ENCODE measurements around the gene B3GNT8. TPM values are rescaled to one million over a fixed set of nuclear protein-coding genes. Genes with fewer than 3 reads are reported as not detected.

Gene B3GNT8
- total and polyA plus RNA-seq, 2 experiments from 2014 or later = 2.3 to 5.0 TPM

GRCh38 chr19:41402010-41402409, 25.2 kb downstream of the B3GNT8 start:
- no peaks in the 10 kb centered on the region for H3F3A ChIP-seq (ENCODE audit: insufficient read depth)
- H4K20me1 ChIP-seq (ENCODE audit: insufficient read depth) = no peaks in the 10 kb centered on the region
- H2AFZ ChIP-seq = no peak overlapping the region
- H3K79me2 ChIP-seq (ENCODE audit: insufficient read depth) = peaks cover 25% of the 10 kb centered on the region
- H3K36me3 ChIP-seq (ENCODE audit: low read depth) = no peaks in the 10 kb centered on the region
- no peak for DNase-seq
- WGBS, 2 experiments (ENCODE audit: low coverage in 1 of 2, low lambda C conversion rate in 2 of 2, missing lambda C conversion rate in 2 of 2) = 42 to 48% methylated on average over 3 of the region's 3 CpGs
- H3K27me3 ChIP-seq (replicated peaks; ENCODE audit: insufficient read depth) = no peaks in the 10 kb centered on the region
- TF ChIP-seq EZH2phosphoT487 (IDR thresholded peaks at IDR 0.05; ENCODE audit: insufficient read depth, low read depth) = no peak
- no peak for TF ChIP-seq EZH2 (IDR thresholded peaks at IDR 0.05; ENCODE audit: insufficient read depth, poor library complexity, severe bottlenecking)
- in situ Hi-C loops (cut with MboI) = no loop called here
- H3K4me1 ChIP-seq (ENCODE audit: insufficient read depth) = peaks cover 8% of the 10 kb centered on the region
- no peak overlapping the region for H3K4me3 ChIP-seq
- no peak overlapping the region for H3K4me2 ChIP-seq (ENCODE audit: unreplicated experiment)
- H3K9ac ChIP-seq = no peak overlapping the region
- H3K9me3 ChIP-seq (ENCODE audit: low read depth) = no peaks in the 10 kb centered on the region
- no peaks in the 10 kb centered on the region for H3K9me2 ChIP-seq (ENCODE audit: insufficient read depth)
- no peak overlapping the region for H3K27ac ChIP-seq

GRCh38 chr19:41401483-41401882, 25.7 kb downstream of the B3GNT8 start:
- H3K4me2 ChIP-seq (ENCODE audit: unreplicated experiment) = no peak overlapping the region
- no peaks in the 10 kb centered on the region for H3K9me2 ChIP-seq (ENCODE audit: insufficient read depth)
- no peak overlapping the region for H3K4me3 ChIP-seq

GRCh38 chr19:41399525-41399924, 27.6 kb downstream of the B3GNT8 start:
- Histone ChIP-seq H3K79me2 (ENCODE audit: insufficient read depth) (peaks cover 41% of the 10 kb centered on the region), H3K9me2 (ENCODE audit: insufficient read depth) (no peaks in the 10 kb centered on the region), H3K27ac (no peak overlapping the region), H3K27me3 (replicated peaks; ENCODE audit: insufficient read depth) (no peaks in the 10 kb centered on the region), H4K20me1 (ENCODE audit: insufficient read depth) (no peaks in the 10 kb centered on the region), H3K9ac (peak overlapping the region; percentile 98; the same call in 1 of the 2 replicates), H3K4me2 (ENCODE audit: unreplicated experiment) (no peak overlapping the region), H2AFZ (no peak overlapping the region), H3K36me3 (ENCODE audit: low read depth) (no peaks in the 10 kb centered on the region), H3K4me3 (no peak overlapping the region), H3K9me3 (ENCODE audit: low read depth) (no peaks in the 10 kb centered on the region), H3K4me1 (ENCODE audit: insufficient read depth) (peaks cover 8% of the 10 kb centered on the region), H3F3A (ENCODE audit: insufficient read depth) (no peaks in the 10 kb centered on the region)
- DNase-seq = no peak
- TF ChIP-seq EZH2 (IDR thresholded peaks at IDR 0.05; ENCODE audit: insufficient read depth, poor library complexity, severe bottlenecking) (no peak), EZH2phosphoT487 (IDR thresholded peaks at IDR 0.05; ENCODE audit: insufficient read depth, low read depth) (no peak)
- in situ Hi-C loops (cut with MboI) = no loop called here
- WGBS, 2 experiments (ENCODE audit: low coverage in 1 of 2, low lambda C conversion rate in 2 of 2, missing lambda C conversion rate in 2 of 2) = 65 to 69% methylated on average over 2 of the region's 2 CpGs

More at GRCh38 chr19:41401483-41401882, 25.7 kb downstream of the B3GNT8 start:
- Histone ChIP-seq H3K9me3 (ENCODE audit: low read depth) (no peaks in the 10 kb centered on the region), H3K36me3 (ENCODE audit: low read depth) (no peaks in the 10 kb centered on the region), H3K27ac (no peak overlapping the region), H3K27me3 (replicated peaks; ENCODE audit: insufficient read depth) (no peaks in the 10 kb centered on the region), H4K20me1 (ENCODE audit: insufficient read depth) (no peaks in the 10 kb centered on the region), H3K79me2 (ENCODE audit: insufficient read depth) (peaks cover 29% of the 10 kb centered on the region), H3K4me1 (ENCODE audit: insufficient read depth) (peaks cover 8% of the 10 kb centered on the region), H3K9ac (no peak overlapping the region), H2AFZ (no peak overlapping the region), H3F3A (ENCODE audit: insufficient read depth) (no peaks in the 10 kb centered on the region)
- DNase-seq = no peak
- TF ChIP-seq EZH2 (IDR thresholded peaks at IDR 0.05; ENCODE audit: insufficient read depth, poor library complexity, severe bottlenecking) (no peak), EZH2phosphoT487 (IDR thresholded peaks at IDR 0.05; ENCODE audit: insufficient read depth, low read depth) (no peak)
- WGBS, 2 experiments (ENCODE audit: low coverage in 1 of 2, low lambda C conversion rate in 2 of 2, missing lambda C conversion rate in 2 of 2) = 77 to 81% methylated on average over 4 of the region's 4 CpGs
- in situ Hi-C loops (cut with MboI) = no loop called here

GRCh38 chr19:41399091-41399490, 28.1 kb downstream of the B3GNT8 start:
- Histone ChIP-seq H3K9me2 (ENCODE audit: insufficient read depth) (no peaks in the 10 kb centered on the region), H3K4me3 (peak overlapping the region; percentile 100), H3K27ac (no peak overlapping the region), H3K9me3 (ENCODE audit: low read depth) (no peaks in the 10 kb centered on the region), H3F3A (ENCODE audit: insufficient read depth) (no peaks in the 10 kb centered on the region), H3K27me3 (replicated peaks; ENCODE audit: insufficient read depth) (no peaks in the 10 kb centered on the region), H4K20me1 (ENCODE audit: insufficient read depth) (no peaks in the 10 kb centered on the region), H3K4me2 (ENCODE audit: unreplicated experiment) (peak overlapping the region; percentile 94), H3K79me2 (ENCODE audit: insufficient read depth) (peaks cover 41% of the 10 kb centered on the region), H3K9ac (peak overlapping the region; percentile 98), H3K36me3 (ENCODE audit: low read depth) (no peaks in the 10 kb centered on the region), H2AFZ (no peak overlapping the region), H3K4me1 (ENCODE audit: insufficient read depth) (peaks cover 8% of the 10 kb centered on the region)
- 76 to 80% methylated on average over 3 of the region's 3 CpGs for WGBS, 2 experiments (ENCODE audit: low coverage in 1 of 2, low lambda C conversion rate in 2 of 2, missing lambda C conversion rate in 2 of 2)
- DNase-seq = no peak
- TF ChIP-seq EZH2 (IDR thresholded peaks at IDR 0.05; ENCODE audit: insufficient read depth, poor library complexity, severe bottlenecking) (no peak), EZH2phosphoT487 (IDR thresholded peaks at IDR 0.05; ENCODE audit: insufficient read depth, low read depth) (no peak)
- in situ Hi-C loops (cut with MboI) = no loop called here

- Histone ChIP-seq H3K27me3 (replicated peaks; ENCODE audit: insufficient read depth) (no peaks in the 10 kb centered on the region), H2AFZ (no peak overlapping the region), H3K4me3 (peak overlapping the region; percentile 100), H3K9ac (peak overlapping the region; percentile 98), H3K36me3 (ENCODE audit: low read depth) (no peaks in the 10 kb centered on the region), H3K9me3 (ENCODE audit: low read depth) (no peaks in the 10 kb centered on the region), H3K4me2 (ENCODE audit: unreplicated experiment) (peak overlapping the region; percentile 94), H3F3A (ENCODE audit: insufficient read depth) (no peaks in the 10 kb centered on the region), H4K20me1 (ENCODE audit: insufficient read depth) (no peaks in the 10 kb centered on the region), H3K9me2 (ENCODE audit: insufficient read depth) (no peaks in the 10 kb centered on the region), H3K27ac (no peak overlapping the region), H3K4me1 (ENCODE audit: insufficient read depth) (peaks cover 8% of the 10 kb centered on the region), H3K79me2 (ENCODE audit: insufficient read depth) (peaks cover 41% of the 10 kb centered on the region)
- in situ Hi-C loops (cut with MboI) = no loop called here
- DNase-seq = peak; percentile 18
- TF ChIP-seq EZH2 (IDR thresholded peaks at IDR 0.05; ENCODE audit: insufficient read depth, poor library complexity, severe bottlenecking) = no peak
- TF ChIP-seq EZH2phosphoT487 (IDR thresholded peaks at IDR 0.05; ENCODE audit: insufficient read depth, low read depth) = no peak
- 29 to 32% methylated on average over 3 of the region's 3 CpGs for WGBS, 2 experiments (ENCODE audit: low coverage in 1 of 2, low lambda C conversion rate in 2 of 2, missing lambda C conversion rate in 2 of 2)
Measured at GRCh38 chr19:41398598-41398997, 28.6 kb downstream of the B3GNT8 start.
